Measurements from ENCODE around the gene FAM240A. TPM values are rescaled to one million over a fixed set of nuclear protein-coding genes. Genes with fewer than 3 reads are reported as not detected.

Gene FAM240A
- total and polyA plus RNA-seq, 2 experiments from 2014 or later = 0.18 TPM; not detected in 1

GRCh38 chr3:46668116-46668515, 55.8 kb downstream of the FAM240A start:
- H3K4me1 ChIP-seq (ENCODE audit: insufficient read depth) = peaks cover 1% of the 10 kb centered on the region; the same call in 1 of the 2 replicates
- H3K4me1 Mint-ChIP-seq = peaks cover 7% of the 10 kb centered on the region
- H3K9me2 ChIP-seq (ENCODE audit: insufficient read depth) = no peaks in the 10 kb centered on the region
- H3F3A ChIP-seq (replicated peaks; ENCODE audit: low read depth) = 0 out of 2 replicates have a peak, but pooled peaks cover under 1% of the 10 kb centered on the region
- H3K36me3 ChIP-seq (ENCODE audit: insufficient read depth) = no peaks in the 10 kb centered on the region
- H3K9me3 Mint-ChIP-seq = no peaks in the 10 kb centered on the region
- DNase-seq (ENCODE audit: low spot score) = no peak
- no peaks in the 10 kb centered on the region for H4K20me1 ChIP-seq (replicated peaks; ENCODE audit: insufficient read depth)
- H3K27ac Mint-ChIP-seq = no peak overlapping the region
- TF ChIP-seq NANOG (IDR thresholded peaks at IDR 0.05; ENCODE audit: borderline replicate concordance) = no peak
- no peak for TF ChIP-seq ZNF114 (CRISPR knock-in tag; IDR thresholded peaks at IDR 0.05)
- TF ChIP-seq CREB1 (CRISPR knock-in tag; IDR thresholded peaks at IDR 0.05; ENCODE audit: low read depth) = no peak
- no peak for TF ChIP-seq CTCF (conservative IDR thresholded peaks at IDR 0.05; ENCODE audit: low read depth in 2 of 2)
- TF ChIP-seq EZH2 (IDR thresholded peaks at IDR 0.05; ENCODE audit: low read depth, unreplicated experiment) = no peak
- no peak for TF ChIP-seq EZH2phosphoT487 (IDR thresholded peaks at IDR 0.05; ENCODE audit: unreplicated experiment)
- TF ChIP-seq ZNF462 (CRISPR knock-in tag; IDR thresholded peaks at IDR 0.05) = no peak
- no peak for TF ChIP-seq POLR2AphosphoS5 (IDR thresholded peaks at IDR 0.05; ENCODE audit: low read depth)
- no peak for TF ChIP-seq REST (IDR thresholded peaks at IDR 0.05; ENCODE audit: unreplicated experiment)
- TF ChIP-seq JUNB (IDR thresholded peaks at IDR 0.05; ENCODE audit: unreplicated experiment) = no peak
- TF ChIP-seq STAT1 (IDR thresholded peaks at IDR 0.05; ENCODE audit: unreplicated experiment) = no peak
- TF ChIP-seq ETS1 (IDR thresholded peaks at IDR 0.05) = no peak
- TF ChIP-seq ZNF331 (CRISPR knock-in tag; IDR thresholded peaks at IDR 0.05; ENCODE audit: low read depth) = no peak
- H3K27me3 ChIP-seq (ENCODE audit: insufficient read depth) = no peaks in the 10 kb centered on the region
- no peaks in the 10 kb centered on the region for H3K36me3 Mint-ChIP-seq (ENCODE audit: low read depth)
- ATAC-seq = no peak
- H3K4me3 Mint-ChIP-seq = no peak overlapping the region
- H3K79me2 ChIP-seq (replicated peaks; ENCODE audit: insufficient read depth) = no peaks in the 10 kb centered on the region
- H3K4me3 ChIP-seq = no peak overlapping the region
- no peak overlapping the region for H2AFZ ChIP-seq
- peaks cover 14% of the 10 kb centered on the region for H3K27me3 Mint-ChIP-seq (ENCODE audit: insufficient read depth, low read depth, poor library complexity)
- H3K27ac ChIP-seq (ENCODE audit: low read depth) = no peak overlapping the region
- no peak overlapping the region for H3K4me2 ChIP-seq

Measured in GM23338 (cell line).